Epithelial cell of prostate (primary cell): Measurements from ENCODE around the gene AADAC.
"Not testable (repeated sequence)": the region's sequence is repeated elsewhere in the genome, so short reads cannot be mapped to it uniquely, and the experiment has no call there.

ENCODE experiments used
- DNase-seq: peaks from one replicate; pipeline ENCODE4 v3.0.0-alpha.2; 2011; ENCODE audit warnings: low read depth, low spot score
- H3K27ac ChIP-seq: fragments of 450-650 bp; 2 replicates; pipeline ENCODE4 v1.5.1; 2017; ENCODE audit warnings: mild to moderate bottlenecking

The AADAC gene

GRCh38 chr3:151796105-151796680 lies 17.7 kb upstream of the AADAC start:
- no peak for DNase-seq
- H3K27ac ChIP-seq: no peak overlapping the region

GRCh38 chr3:151798466-151798865 lies 15.4 kb upstream of the AADAC start:
- H3K27ac ChIP-seq: no peak overlapping the region
- no peak for DNase-seq

- no peak overlapping the region for H3K27ac ChIP-seq
- DNase-seq: no peak
These were observed 13.5 kb upstream of the AADAC start for GRCh38 chr3:151800431-151800830.

- no peak overlapping the region for H3K27ac ChIP-seq
These were observed 9.6 kb upstream of the AADAC start for GRCh38 chr3:151804267-151804666.

GRCh38 chr3:151806838-151807237 lies 7.1 kb upstream of the AADAC start:
- no peak for DNase-seq
- H3K27ac ChIP-seq: no peak overlapping the region

More at GRCh38 chr3:151804267-151804666, 9.6 kb upstream of the AADAC start:
- DNase-seq: no peak

- not testable (repeated sequence) for H3K27ac ChIP-seq, DNase-seq
These were observed 5.0 kb upstream of the AADAC start for GRCh38 chr3:151808926-151809325.

GRCh38 chr3:151811474-151811873 lies 2.4 kb upstream of the AADAC start:
- DNase-seq: no peak
- no peak overlapping the region for H3K27ac ChIP-seq

- H3K27ac ChIP-seq: no peak overlapping the region
- no peak for DNase-seq
These were observed 672 bp downstream of the AADAC start for GRCh38 chr3:151814588-151814987.

GRCh38 chr3:151816091-151816604 lies 2.2 kb downstream of the AADAC start:
- peak overlapping the region; percentile 46 for H3K27ac ChIP-seq
- DNase-seq: peak; percentile 56

- DNase-seq: no peak
- no peak overlapping the region for H3K27ac ChIP-seq
These were observed 3.6 kb downstream of the AADAC start for GRCh38 chr3:151817473-151817872.

- no peak for DNase-seq
- no peak overlapping the region for H3K27ac ChIP-seq
These were observed 4.4 kb downstream of the AADAC start for GRCh38 chr3:151818361-151818760.

- H3K27ac ChIP-seq: no peak overlapping the region
- DNase-seq: no peak
These were observed 6.0 kb downstream of the AADAC start for GRCh38 chr3:151819910-151820309.

GRCh38 chr3:151827816-151828215 lies 13.9 kb downstream of the AADAC start:
- no peak for DNase-seq
- H3K27ac ChIP-seq: no peak overlapping the region

GRCh38 chr3:151835751-151836525 lies 22.0 kb downstream of the AADAC start:
- DNase-seq: no peak
- no peak overlapping the region for H3K27ac ChIP-seq

GRCh38 chr3:151837057-151837456 lies 23.1 kb downstream of the AADAC start:
- peak overlapping the region; percentile 65 for H3K27ac ChIP-seq
- peak; percentile 83 for DNase-seq

GRCh38 chr3:151838574-151839312 lies 24.8 kb downstream of the AADAC start:
- H3K27ac ChIP-seq: no peak overlapping the region
- DNase-seq: peak; percentile 36

GRCh38 chr3:151839313-151839631 lies 25.4 kb downstream of the AADAC start:
- no peak for DNase-seq
- no peak overlapping the region for H3K27ac ChIP-seq

GRCh38 chr3:151841801-151842200 lies 27.9 kb downstream of the AADAC start:
- H3K27ac ChIP-seq: no peak overlapping the region
- no peak for DNase-seq

- no peak overlapping the region for H3K27ac ChIP-seq
- DNase-seq: no peak
These were observed 29.4 kb downstream of the AADAC start for GRCh38 chr3:151843275-151843674.

- no peak overlapping the region for H3K27ac ChIP-seq
- DNase-seq: no peak
These were observed 31.5 kb downstream of the AADAC start for GRCh38 chr3:151845306-151845905.

- not testable (repeated sequence) for DNase-seq, H3K27ac ChIP-seq
These were observed 36.1 kb downstream of the AADAC start for GRCh38 chr3:151850065-151850464.
